Stimulated activated CD4-positive, alpha-beta T cell treated with anti-CD3 and anti-CD28 coated beads, TNF-alpha, amount 100 ng/mL, for 48 hours (primary cell): Measurements from ENCODE around the gene ATMIN.

Experiments
- DNase-seq, 3 donors: peaks; one replicate each; pipeline ENCODE4 v3.0.0-alpha.2; 2020; ENCODE audit warnings: low read depth in 3 of 3

ATMIN gene

GRCh38 chr16:81006211-81006812 is 29.3 kb upstream of the ATMIN start:
- peak; percentile 58 to 73 (median 60) for DNase-seq

GRCh38 chr16:81006813-81007695 is 28.6 kb upstream of the ATMIN start, which contains the start of the genes CENPN and CMC2:
Gene CENPN, plus strand, starts transcription at chr16:81007214. Its CDS starts 4,726 bp downstream, at chr16:81011940.
Gene CMC2, minus strand, starts transcription at chr16:81006885. Its CDS starts 9,491 bp downstream, at chr16:80997394.
- DNase-seq: peak; percentile 89 to 95 (median 93)

GRCh38 chr16:81008505-81008789 is 27.2 kb upstream of the ATMIN start:
- no peak for DNase-seq

DNA sequence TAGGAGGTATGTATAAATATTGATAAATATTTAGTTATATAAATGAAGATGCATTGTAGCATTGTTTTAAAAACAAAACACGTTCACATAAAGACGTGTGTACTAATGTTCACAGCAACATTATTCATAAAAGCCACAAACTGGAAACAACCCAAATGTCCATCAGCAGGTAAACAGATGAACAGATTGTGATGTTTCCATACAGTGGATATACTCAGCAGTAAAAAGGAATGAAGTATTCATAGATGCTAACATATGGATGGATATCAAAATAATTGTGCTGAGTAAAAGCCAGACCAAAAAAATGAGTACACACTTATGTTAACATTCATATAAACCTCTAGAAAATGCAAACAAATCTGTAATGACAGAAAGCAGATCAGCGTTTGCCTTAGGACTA is 22.7 kb upstream of the ATMIN start:
- no peak for DNase-seq

DNA sequence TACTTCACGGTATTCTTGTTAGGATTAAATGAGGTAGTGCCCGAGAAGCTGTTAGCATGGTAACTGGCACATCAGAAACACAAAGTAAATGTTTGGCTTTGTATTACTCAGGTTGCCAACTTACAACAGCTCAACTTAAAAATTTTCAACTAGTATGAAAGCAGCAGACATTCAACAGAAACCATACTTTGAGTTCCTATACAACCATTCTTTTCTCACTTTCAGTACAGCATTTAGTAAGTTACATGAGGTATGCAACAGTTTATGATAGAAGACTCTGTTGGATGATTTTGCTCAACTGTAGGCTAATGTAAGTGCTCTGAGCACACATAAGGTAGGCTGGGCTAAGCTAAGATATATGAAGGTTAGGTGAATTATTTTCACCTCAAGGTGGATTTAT is 21.0 kb upstream of the ATMIN start:
- DNase-seq: no peak

- DNase-seq: no peak
Measured at GRCh38 chr16:81018496-81018895, 17.1 kb upstream of the ATMIN start.

GRCh38 chr16:81026429-81026828 is 9.2 kb upstream of the ATMIN start:
- DNase-seq: no peak

- DNase-seq: no peak
Measured at GRCh38 chr16:81029930-81030604, 5.6 kb upstream of the ATMIN start.

GRCh38 chr16:81035975-81036750 is 521 bp downstream of the ATMIN start:
- peak in 2 of 3 donors; percentile 5 to 10 for DNase-seq

GRCh38 chr16:81036751-81037350 is 1.2 kb downstream of the ATMIN start:
- no peak for DNase-seq

DNA sequence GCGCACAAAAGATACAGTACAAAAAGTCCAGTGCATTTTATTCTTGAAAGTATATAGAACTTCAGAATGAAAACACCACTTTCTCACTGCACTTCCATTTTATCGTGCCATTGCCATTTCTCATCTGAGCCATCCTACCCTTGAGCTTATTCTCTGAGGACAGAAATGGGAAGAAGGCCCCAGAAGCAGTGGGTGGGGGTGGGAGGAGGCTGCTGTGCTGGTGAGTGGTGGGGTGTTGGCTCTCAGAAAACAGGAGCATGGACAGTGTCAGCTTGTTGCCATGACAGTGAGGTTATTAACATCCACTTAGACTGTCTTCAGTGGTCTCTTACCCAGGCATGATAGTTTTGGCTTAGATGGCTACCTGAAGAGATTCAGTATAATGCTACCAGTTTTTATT is 4.5 kb downstream of the ATMIN start:
- no peak for DNase-seq

DNA sequence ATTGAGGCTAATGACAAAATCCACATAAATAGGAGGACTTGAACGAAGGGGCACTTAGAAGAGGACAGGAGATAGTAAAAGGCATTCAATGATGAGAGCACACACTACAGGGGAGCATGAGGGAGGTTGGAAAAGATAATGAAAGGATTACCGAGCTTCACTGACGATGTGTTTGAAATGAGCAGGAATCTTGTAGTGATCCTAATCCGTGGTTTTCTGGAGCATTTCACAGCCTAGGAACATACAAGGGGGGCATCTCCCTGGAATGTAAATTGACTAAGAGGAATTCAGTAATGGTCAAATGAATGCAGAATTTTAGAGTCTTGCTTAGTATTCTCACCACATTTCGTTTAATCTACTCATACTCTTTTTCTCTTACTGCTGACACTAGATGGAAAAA is 5.2 kb downstream of the ATMIN start:
- DNase-seq: no peak

DNA sequence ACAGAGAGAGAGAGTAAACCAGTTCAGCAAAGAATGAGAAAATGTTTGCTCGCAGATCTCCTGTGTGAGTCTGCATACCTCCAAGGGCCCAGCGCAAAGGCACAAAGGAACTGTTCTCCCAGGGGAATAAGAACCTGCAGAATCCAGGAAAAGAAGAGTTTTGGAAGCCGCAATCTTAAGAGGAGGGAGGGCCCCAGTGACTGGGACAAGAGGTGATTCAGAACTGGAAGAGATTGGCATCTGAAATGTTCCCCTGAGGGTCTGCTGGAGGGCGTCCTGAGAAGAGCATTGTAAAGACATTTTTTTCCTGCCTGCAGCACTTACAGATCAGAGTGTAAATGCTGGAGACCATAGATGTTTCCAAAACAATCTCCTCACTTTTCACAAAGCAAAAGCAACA is 6.1 kb downstream of the ATMIN start:
- no peak for DNase-seq

DNA sequence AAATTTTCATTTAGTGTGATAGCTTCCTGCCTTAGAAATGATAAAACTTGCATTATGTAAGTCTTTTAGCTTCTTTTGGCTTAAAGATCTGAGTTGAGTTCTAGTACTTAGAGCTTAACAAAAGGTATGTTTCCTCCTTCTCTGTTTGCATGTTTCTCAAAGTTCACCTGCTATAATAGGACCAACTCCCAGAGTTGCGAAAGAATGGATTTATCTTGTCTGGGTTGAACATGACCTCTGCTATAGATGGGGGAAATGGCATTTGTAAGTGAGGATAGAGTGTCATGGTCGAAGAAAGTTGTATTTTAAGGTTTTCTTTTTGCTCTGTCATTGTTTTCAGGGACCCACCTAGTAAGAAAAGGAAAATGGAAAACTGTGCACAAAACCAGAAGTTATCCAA is 7.2 kb downstream of the ATMIN start:
- no peak for DNase-seq

DNA sequence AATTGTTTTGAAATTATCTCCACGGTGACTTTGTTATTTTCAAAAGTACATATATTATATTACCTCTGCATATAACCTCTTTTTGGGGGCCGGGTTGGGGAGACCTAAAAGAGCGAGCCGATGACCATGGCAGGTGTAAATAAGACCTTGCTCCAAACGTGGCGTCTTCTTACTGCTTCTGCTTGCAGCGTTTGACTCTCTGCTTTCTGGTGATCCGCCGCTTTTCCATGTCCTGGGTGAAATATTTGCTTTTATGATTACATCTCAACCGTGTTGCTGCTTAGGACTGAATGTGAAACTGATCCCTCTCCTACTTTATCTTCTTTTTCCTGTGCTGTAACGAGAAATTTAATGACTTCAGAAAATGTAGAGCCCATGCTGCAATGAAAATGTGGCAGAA is 18.1 kb downstream of the ATMIN start:
- no peak for DNase-seq

DNA sequence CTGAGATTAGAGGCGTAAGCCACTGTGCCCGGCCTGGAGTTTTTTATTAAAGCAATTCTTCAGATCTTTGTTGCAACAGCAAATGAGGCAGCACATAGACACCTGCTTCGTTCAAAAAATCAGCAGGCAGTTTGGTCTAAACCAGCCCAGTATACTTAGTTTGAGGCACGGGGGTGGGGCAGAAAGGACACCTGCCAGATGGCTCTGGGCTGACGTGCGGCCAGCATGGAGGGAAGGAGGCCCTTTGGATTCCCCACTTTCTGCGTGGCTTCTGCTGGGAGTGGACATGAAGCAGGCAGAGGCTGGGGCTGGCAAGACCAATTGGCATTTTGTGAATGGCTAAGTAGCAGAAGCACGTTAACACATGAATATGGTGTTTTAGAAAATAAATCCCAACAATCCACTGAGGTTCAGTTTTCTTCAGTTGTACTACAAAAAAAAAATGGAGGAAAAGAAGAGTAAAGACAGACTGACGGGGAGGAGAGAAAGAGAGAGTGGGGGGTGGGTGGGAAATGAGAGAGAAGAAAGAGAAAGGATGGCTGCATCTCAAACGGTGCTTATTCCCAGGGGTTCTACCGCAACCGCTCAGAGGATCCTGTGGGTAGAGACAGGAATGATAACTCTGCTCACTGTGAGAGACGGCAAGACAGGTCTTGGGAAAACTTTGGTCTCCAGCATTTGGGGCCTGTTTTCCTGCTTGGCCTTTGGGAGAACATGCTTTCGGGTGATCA is 25.1 kb downstream of the ATMIN start:
- no peak for DNase-seq

GRCh38 chr16:81061307-81061640 is 25.6 kb downstream of the ATMIN start:
- DNase-seq: no peak

DNA sequence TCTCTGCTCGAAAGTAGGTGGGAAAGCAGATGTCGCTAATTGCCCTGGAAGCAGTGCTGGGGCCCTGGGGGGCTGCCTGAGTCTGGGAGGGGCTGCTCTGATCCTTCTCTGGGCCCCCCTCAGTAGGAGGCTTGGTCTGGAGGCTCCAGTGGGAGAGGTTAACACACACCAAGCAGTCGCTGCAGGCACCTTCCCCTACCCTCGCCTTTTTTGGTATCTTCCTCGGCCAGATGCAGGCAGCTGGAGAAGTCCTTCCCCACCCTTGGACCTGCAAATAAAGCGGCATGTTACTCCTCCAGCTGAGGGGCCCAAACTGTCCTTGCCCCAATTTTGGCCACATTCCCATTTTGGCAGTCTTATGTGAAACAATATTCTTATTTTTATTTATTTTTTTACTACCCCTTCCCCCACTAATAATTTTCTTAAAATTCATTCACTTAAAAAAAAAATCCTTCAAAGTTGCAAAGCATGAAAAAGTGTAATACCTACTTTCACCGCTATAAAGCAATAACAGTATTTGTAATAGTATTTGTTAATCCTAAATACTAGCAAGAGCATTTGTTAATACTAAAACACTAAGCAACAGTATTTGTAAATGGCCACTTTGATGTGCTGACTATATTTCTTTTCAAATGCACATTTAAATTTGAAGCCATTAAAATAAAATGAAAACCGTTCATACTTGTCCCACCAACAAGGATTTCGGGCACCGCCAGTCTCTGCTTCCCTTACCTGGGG is 26.4 kb downstream of the ATMIN start:
- DNase-seq: no peak

- no peak for DNase-seq
Measured at GRCh38 chr16:81066681-81067080, 31.0 kb downstream of the ATMIN start.

- no peak for DNase-seq
Measured at GRCh38 chr16:81067166-81067565, 31.5 kb downstream of the ATMIN start.
